GM21528 (cell line): ENCODE data around the gene FSCN2.
A peak's percentile ranks its signal among the peaks of the same experiment; 100 is the strongest.

Source experiments
- ATAC-seq: cut with Tn5 transposase; IDR thresholded peaks from one replicate; pipeline ENCODE4 v1.9.1; 2021; ENCODE audit warnings: mild to moderate bottlenecking, moderate library complexity; ENCODE audit not compliant: unreplicated experiment, low FRiP score

Gene FSCN2

GRCh38 chr17:81538651-81539570 lies 10.7 kb downstream of the FSCN2 start:
- ATAC-seq, result no peak

DNA sequence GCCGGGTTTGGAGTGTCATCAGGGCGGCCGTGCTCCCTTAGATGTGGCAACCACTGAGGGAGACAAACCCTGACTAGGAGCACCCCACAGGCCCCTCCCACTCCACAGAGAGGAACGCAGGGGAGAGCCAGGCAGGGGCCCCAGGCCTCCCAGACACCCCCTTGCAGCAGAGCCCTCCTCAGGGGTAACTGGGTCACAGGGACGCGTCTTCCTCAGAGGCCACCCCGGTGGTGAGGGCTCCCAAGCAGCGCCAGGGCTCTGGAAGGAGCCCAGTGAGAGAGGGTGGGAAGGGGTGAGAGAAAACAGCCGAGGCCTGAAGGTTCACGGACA lies 11.4 kb downstream of the FSCN2 start:
- ATAC-seq, result no peak

GRCh38 chr17:81539961-81540675 lies 11.9 kb downstream of the FSCN2 start:
- no peak for ATAC-seq

DNA sequence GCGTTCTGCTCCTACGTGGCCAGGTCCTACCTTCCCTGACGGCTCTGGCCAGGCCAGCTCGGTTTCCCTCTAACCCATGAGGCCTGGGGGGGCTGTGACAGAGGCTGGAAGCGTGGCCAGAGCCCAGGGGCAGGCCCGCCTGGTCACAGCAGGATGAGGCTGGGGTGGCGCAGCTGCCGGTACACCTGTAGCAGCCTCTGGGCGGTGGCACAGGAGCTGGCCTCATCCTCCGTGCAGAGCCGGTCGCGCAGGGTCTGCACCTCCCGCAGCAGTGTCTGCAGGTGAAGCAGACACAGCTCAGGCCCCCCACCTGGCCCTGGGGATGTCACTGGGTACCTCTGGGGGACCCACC lies 12.5 kb downstream of the FSCN2 start:
- no peak for ATAC-seq

GRCh38 chr17:81541123-81541522 lies 12.9 kb downstream of the FSCN2 start:
- ATAC-seq, result no peak

DNA sequence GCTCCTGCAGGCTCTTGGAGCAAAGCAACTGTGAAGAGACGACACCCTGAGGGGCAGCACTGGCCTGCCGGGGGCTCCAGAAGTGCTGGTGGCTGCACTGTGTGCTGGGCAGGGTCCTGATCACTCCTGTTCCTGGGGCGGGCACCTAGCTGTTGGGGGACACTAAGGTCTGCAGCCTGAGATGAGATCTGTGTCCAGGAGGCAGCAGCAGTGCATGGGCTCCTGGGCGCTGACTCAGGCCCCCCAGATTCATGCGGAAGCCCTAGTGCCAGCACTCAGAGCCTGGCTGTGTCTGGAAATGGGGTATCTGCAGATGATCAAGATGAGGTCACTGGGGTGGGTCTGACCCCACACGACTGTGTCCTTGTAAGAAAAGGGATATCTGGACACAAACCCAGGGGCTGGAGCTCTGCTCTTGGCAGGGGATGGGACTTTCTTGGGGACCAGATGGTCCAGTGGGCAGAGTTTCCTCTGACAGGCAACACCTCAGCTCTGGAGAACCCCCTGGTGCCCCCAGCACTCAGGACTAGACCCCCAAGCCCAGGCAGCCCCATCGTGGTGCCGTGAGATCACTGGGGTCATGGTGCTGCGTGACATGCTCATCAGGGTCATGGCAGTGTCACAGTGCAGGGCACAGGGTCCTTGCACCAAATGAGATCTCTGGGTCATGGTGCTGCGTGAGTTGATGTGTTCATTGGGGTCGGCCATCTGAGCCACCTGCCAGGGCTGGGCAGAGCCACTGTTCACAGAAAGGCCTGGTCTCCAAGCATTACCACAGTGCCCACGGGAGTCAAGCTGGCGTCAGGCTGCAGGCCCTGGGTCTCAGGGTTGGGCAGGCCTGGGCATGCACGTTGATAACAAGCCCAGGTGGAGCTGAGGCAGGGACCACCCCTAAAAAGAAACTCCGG lies 14.5 kb downstream of the FSCN2 start:
- no peak for ATAC-seq

DNA sequence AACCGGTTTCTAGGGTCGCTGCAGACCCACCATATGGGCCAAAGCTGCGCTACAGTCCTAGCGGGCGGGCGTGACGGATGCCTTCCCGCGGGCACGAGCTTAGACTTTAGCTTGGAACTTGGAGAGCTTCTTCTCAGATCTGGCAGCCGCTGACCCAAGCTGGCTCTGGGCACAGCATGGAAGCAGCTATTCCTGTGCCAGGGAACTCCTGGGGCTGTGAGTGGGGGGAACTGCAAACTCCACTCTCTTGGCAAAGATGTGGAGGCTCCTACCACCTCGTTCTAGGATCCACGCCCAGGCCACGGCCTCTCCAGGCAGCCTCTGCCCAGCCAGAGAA lies 15.1 kb downstream of the FSCN2 start:
- ATAC-seq, result no peak

DNA sequence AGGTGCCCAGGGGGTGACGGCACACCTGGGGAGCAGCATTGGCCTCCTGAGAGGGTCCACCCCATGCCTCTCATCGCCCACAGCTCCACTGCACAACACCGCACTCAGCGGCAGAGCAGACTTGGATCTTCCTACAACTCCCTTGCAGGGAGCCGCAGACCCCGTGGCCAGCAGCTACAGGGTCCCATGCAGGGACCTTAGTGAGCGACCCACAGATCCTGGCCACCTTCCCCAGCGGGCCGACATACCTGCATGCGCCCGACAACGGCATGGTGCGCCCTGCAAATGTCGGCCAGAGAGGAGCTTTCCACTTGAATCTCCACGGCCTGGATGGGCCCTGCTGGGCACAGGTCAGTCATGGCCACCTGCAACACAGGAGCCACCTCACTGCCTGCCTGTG lies 15.6 kb downstream of the FSCN2 start:
- no peak for ATAC-seq

DNA sequence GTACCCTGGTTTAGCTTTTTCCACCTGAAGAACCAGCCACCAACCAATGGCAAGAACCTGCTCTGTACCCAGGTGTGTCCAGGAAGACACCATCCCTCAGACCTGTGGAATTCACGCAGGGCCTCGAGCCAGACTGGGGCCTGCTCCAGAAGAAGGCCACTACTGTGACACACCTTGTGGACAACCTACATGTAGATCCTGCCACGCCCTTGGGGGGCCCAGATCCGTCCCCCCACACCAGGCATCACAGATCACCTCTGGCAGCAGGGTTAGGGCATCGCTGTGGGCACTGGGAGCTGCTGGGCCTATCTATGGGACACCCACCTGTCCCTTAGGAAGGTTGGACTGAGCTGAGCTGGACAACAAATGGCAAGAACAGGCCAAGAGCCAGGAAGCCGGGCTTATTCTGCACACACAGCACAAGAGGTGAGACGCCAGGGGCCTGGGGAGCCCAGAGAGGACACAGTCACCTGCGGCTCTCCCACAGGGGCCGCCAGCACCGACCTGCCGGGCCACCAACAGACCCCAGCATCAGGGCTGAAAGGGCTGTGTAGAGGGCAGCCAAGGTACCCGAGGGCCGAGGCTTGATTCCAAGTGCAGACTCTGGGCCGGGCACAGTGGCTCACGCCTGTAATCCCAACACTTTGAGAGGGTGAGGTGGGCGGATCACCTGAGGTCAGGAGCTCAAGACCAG lies 16.3 kb downstream of the FSCN2 start:
- no peak for ATAC-seq

GRCh38 chr17:81545160-81545949 lies 17.2 kb downstream of the FSCN2 start:
- ATAC-seq, result no peak

DNA sequence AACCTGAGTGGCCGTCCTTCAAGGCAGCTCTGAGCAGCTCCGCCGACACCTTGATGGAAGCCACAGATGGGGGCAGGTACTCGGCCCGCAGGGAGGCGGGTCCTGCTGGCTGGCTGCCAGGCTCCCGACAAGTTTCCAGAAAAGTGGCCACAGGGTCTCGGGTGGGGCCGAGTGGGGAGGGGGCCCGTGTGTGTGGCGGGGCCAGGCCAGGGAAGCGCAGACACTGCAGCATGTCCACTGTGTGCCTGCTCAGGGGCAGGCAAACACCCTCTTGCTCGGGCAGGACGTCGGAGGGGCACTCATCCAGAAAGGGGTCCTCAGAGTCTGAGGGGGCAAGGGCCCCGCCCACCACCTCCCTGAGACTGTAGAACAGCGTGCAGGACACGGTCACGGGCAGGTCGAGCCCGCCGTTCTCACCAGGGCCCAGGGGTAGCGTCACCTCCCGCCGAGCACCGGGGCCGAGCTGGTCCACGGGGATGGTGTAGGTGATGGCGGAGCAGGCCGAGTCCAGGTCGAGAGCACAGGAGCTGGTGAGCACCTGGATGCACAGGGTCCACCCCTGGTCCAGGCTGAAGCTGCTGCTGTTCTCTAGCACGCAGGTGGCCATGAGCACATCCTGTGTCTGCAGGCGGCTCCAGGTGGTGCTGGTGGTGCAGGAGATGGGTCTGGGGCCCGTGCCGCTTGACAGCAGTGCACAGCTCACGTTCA lies 18.9 kb downstream of the FSCN2 start:
- no peak for ATAC-seq

DNA sequence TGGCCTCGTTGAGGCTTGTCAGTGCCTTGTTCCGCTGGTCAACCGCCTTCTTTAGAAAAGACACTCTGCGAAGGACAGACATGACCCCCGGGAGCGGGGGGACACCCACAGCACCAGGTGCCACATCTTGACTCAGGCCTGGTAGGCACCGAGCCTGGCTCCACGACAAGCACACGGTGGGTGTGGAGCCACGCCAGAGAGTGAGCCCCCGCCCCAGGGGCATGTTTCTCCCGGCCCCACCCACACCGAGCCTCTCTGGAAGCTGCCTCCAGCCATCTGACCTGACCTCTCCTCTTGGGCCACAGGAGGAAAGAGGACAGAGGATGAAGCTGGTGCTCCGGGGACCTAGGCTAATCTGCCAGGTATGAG lies 19.4 kb downstream of the FSCN2 start:
- ATAC-seq, result no peak

GRCh38 chr17:81549031-81549557 lies 20.9 kb downstream of the FSCN2 start:
- ATAC-seq, result no peak

DNA sequence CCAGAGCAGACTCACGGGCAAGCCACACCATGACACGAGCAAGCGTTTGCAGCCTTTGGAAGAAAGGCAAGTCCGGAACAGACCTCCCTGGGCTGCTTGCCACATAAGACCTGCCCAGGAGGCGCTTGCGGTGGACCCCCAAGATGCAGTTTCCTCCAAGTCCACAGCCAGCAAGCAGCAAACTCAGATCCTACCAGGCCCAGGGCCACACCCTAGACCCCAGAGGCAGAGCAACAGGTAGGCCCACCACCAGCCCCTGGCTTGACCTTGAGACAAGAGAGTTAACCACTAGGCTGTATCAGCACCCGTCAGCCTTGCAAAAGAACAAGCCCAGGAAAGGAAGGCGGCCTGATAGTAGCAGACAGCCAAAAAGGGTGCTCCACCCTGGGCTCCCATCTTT lies 21.6 kb downstream of the FSCN2 start:
- ATAC-seq, result no peak

GRCh38 chr17:81550285-81550684 lies 22.1 kb downstream of the FSCN2 start:
- ATAC-seq, result no peak

DNA sequence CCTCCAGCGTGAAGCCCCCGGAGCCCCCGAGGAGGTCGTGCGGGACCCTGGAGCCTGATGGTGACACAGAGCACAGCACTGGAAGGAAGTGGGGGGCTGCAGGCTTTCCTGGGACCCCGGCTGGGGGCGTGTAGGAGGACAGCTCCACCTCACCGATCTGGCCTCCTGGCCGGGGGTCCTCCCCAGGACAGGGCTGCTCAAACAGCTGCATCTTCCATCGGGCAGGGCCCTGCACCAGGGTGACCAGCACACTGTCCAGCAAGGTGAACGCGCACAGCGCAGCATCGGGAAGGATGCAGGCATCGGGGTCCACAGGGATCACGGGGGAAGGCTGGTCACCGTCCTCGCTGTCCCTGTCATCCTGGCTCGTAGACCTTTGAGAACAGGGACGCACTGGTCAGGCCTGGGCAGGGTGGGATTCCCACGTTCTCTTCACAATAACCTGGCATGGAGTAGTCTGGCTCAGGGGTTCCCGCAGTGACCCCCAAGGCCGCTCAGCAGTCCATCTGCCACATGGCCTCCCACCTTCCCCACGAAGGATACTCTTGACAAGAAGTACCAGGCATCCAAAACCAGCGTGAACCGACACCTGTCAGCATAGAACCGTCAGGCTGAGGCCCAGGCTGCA lies 22.8 kb downstream of the FSCN2 start:
- no peak for ATAC-seq

GRCh38 chr17:81551458-81552243 lies 23.5 kb downstream of the FSCN2 start:
- ATAC-seq, result peak; percentile 11
